Gastroesophageal sphincter (tissue), 4 donors: ENCODE data around the gene SPON1. TPM values are rescaled to one million over a fixed set of nuclear protein-coding genes. Genes with fewer than 3 reads are reported as not detected.
A peak's percentile ranks its signal among the peaks of the same experiment; 100 is the strongest.

Experiments used
- ATAC-seq: fragments of 150-250 bp; one replicate; pipeline ENCODE4 v1.9.1; 2016; ENCODE audit warnings: mild to moderate bottlenecking, moderate library complexity
- H3K27ac ChIP-seq, 4 donors: fragments of 200-600 bp; sonication (generic) in 3 of 4; 1 replicate in 3 of 4; 2 replicates in 1 of 4; pipeline ENCODE4 v1.5.1; 2016 to 2019
- H3K27me3 ChIP-seq: fragments of 200-600 bp; sonication (generic); one replicate; pipeline ENCODE4 v1.5.1; 2019
- H3K36me3 ChIP-seq, 2 donors: fragments of 200-600 bp; sonication (generic); one replicate each; pipeline ENCODE4 v1.5.1; 2019; ENCODE audit warnings: control low read depth in 1 of 2
- H3K4me1 ChIP-seq, 3 donors: fragments of 200-600 bp; sonication (generic); 1 replicate in 2 of 3; 2 replicates in 1 of 3; pipeline ENCODE4 v1.5.1; 2016 to 2019; ENCODE audit warnings: control low read depth in 2 of 3
- H3K4me3 ChIP-seq, 2 donors: fragments of 200-600 bp; sonication (generic); one replicate each; pipeline ENCODE4 v1.5.1; 2019; ENCODE audit warnings: mild to moderate bottlenecking in 1 of 2, moderate library complexity in 1 of 2
- H3K9me3 ChIP-seq, 3 donors: fragments of 200-600 bp; sonication (generic); one replicate each; pipeline ENCODE4 v1.5.1; 2017 to 2019; ENCODE audit warnings: control low read depth in 2 of 3
- EP300 ChIP-seq: sonication (generic); formaldehyde crosslinking; IDR thresholded peaks from one replicate; pipeline ENCODE4 v1.6.1; 2017; ENCODE audit warnings: antibody characterized with exemption, mild to moderate bottlenecking
- POLR2A ChIP-seq, 2 donors: fragments of 450-650 bp; IDR thresholded peaks; one replicate each; pipeline ENCODE4 v1.6.1; 2017; ENCODE audit warnings: antibody characterized with exemption in 2 of 2, mild to moderate bottlenecking in 2 of 2, moderate library complexity in 1 of 2
- POLR2AphosphoS5 ChIP-seq: sonication (generic); formaldehyde crosslinking; IDR thresholded peaks from one replicate; pipeline ENCODE4 v1.6.1; 2017; ENCODE audit warnings: antibody characterized with exemption
- WGBS, 2 donors: methylation state at CpG; one replicate each; pipeline ENCODE4 v1.1.5; 2018; ENCODE audit warnings: low coverage in 1 of 2; 5-methylcytosine and 5-hydroxymethylcytosine counted together
- total RNA-seq, 4 donors: library from RNA; depleted of rRNA; stranded (reverse); fragments of >200 nt; gene quantifications; one replicate each; pipeline ENCODE4 v1.1.0, GENCODE V29; 2016
- TF ChIP-seq, protein P1 (sequence below), 4 experiments: fragments of 200-600 bp in 2 of 4; fragments of 450-650 bp in 2 of 4; sonication (generic) in 1 of 4; IDR thresholded peaks; one replicate each; pipeline ENCODE4 v1.5.1; 2017 to 2019; ENCODE audit warnings: antibody characterized with exemption in 4 of 4, mild to moderate bottlenecking in 2 of 4, moderate library complexity in 2 of 4

SPON1 gene
- total RNA-seq, 4 donors from 2014 or later: 11.0 to 121 (median 64.6) TPM

DNA sequence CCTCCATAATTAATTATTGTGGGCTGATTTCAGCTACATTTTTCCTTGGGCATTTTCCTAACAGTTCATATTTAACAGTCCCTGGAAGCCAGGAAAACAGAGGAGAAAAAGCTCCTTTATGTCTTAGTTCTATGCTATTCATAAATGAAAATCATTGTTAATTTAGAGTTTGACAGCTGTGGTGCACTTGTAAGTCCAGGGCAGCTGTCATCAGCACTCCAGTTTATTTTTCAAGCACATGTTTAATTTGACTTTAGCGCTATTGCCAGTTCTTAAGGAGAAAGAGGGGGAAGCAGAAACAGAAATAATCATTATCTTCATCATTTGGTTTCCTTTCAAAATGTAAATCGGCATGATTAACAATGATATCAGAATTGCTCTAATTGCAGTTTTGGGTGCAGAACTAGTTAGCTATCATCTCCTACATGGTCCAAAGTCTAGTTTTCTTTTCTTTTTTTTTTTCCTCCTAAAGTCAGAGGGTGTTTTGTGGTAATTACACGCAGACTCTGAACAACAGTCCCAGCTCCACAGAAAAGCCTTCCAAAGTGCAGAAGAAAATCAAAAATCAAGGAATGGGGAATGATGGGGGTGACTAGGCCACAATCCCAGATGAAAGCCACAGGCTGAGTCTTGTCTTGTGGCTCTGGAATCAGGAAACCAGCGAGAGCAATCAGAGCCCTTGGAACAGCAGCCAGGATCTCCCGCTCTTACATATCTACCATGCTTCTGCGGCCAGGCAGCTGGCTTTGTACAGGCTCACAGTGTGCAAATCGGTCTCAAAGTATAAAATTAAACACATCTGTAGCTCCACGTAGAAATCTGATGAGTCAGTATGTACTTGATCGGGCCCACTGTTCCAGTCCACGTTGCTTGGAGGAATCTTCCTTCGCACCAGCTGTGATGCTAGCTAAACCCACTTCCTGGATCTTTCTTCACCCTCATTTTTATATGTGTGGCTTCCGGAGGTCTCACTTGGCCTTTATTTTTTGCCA, 91.9 kb downstream of the SPON1 start:
- Histone ChIP-seq H3K9me3 (no peaks in the 10 kb centered on the region), H3K36me3 (no peaks in the 10 kb centered on the region), H3K4me1 (peaks cover 0 to 19% (median 0%) of the 10 kb centered on the region in 3 donors), H3K27me3 (no peaks in the 10 kb centered on the region), H3K27ac (no peak overlapping the region), H3K4me3 (no peak overlapping the region)
- 57 to 61% methylated on average over 11 to 12 of the region's 12 CpGs for WGBS, 2 donors
- TF ChIP-seq, protein P1, sequence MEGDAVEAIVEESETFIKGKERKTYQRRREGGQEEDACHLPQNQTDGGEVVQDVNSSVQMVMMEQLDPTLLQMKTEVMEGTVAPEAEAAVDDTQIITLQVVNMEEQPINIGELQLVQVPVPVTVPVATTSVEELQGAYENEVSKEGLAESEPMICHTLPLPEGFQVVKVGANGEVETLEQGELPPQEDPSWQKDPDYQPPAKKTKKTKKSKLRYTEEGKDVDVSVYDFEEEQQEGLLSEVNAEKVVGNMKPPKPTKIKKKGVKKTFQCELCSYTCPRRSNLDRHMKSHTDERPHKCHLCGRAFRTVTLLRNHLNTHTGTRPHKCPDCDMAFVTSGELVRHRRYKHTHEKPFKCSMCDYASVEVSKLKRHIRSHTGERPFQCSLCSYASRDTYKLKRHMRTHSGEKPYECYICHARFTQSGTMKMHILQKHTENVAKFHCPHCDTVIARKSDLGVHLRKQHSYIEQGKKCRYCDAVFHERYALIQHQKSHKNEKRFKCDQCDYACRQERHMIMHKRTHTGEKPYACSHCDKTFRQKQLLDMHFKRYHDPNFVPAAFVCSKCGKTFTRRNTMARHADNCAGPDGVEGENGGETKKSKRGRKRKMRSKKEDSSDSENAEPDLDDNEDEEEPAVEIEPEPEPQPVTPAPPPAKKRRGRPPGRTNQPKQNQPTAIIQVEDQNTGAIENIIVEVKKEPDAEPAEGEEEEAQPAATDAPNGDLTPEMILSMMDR (IDR thresholded peaks at IDR 0.05): no peak
- TF ChIP-seq POLR2A (IDR thresholded peaks at IDR 0.05) (no peak), EP300 (no peak), POLR2AphosphoS5 (no peak)
- peak; percentile 53 for ATAC-seq

DNA sequence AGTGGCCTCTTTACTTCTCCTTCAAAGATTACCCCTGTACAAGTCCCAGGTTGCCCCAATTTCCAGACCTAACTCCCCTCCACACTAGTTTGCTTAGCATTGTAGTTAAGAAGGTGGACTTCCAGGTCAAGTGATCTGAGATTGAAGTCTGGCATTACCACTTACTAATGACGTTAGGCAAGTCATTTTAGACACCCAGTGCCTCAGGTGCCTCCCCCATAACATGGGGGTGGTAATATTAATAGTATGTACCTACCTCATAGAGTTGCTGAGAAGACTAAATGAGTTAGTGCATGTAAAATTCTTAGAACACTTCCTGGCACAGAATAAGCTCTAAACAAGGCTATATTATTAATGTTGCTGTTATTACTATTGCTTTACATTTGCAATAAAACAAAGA, 93.4 kb downstream of the SPON1 start:
- 88% methylated on average over 1 of the region's 1 CpG; no CpG with 5 or more reads in 1 of the 2 donors for WGBS, 2 donors
- H3K4me1 ChIP-seq: peaks cover 0 to 23% (median 0%) of the 10 kb centered on the region in 3 donors
- TF ChIP-seq EP300 (no peak), POLR2AphosphoS5 (no peak)
- H3K36me3 ChIP-seq: no peaks in the 10 kb centered on the region
- no peaks in the 10 kb centered on the region for H3K9me3 ChIP-seq
- no peak for ATAC-seq
- no peak overlapping the region for H3K4me3 ChIP-seq
- H3K27me3 ChIP-seq: no peaks in the 10 kb centered on the region
- no peak overlapping the region for H3K27ac ChIP-seq

- H3K4me3 ChIP-seq: no peak overlapping the region
- no peak for ATAC-seq
Measured at GRCh38 chr11:14058061-14058460, 95.5 kb downstream of the SPON1 start.

DNA sequence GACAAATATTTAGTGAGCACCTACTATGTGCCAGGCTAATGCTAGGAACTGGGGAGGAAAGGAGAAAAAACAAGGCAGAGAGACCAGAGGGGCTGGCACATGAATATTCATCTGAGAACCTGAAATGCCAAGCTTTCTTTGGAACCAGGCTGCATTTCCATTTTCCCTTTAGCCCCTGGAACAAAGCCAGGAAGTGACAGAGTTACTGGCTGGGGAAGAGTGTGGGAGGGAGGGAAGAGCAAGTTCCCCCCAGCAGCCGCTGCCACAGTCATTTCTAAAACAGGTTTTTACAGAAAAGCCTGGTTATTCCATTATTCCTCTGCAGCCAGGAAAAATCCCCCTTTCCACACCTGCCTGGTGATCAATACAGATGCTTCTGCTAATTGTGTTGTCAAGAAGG, 97.0 kb downstream of the SPON1 start:
- H3K27me3 ChIP-seq: no peaks in the 10 kb centered on the region
- no peaks in the 10 kb centered on the region for H3K36me3 ChIP-seq
- no peak overlapping the region for H3K4me3 ChIP-seq
- TF ChIP-seq POLR2AphosphoS5 (peak; percentile 18), POLR2A (IDR thresholded peaks at IDR 0.05) (no peak)
- no peak overlapping the region for H3K27ac ChIP-seq
- H3K9me3 ChIP-seq: no peaks in the 10 kb centered on the region
- WGBS, 2 donors: 0 to 38% methylated on average over 1 of the region's 1 CpG
- ATAC-seq: no peak
- H3K4me1 ChIP-seq: peaks cover 0 to 13% (median 0%) of the 10 kb centered on the region in 3 donors

More at GRCh38 chr11:14058061-14058460, 95.5 kb downstream of the SPON1 start:
- Histone ChIP-seq H3K27ac (no peak overlapping the region), H3K27me3 (no peaks in the 10 kb centered on the region), H3K36me3 (no peaks in the 10 kb centered on the region), H3K4me1 (peaks cover 0 to 23% (median 0%) of the 10 kb centered on the region in 3 donors), H3K9me3 (no peaks in the 10 kb centered on the region)
- TF ChIP-seq, protein P1 (IDR thresholded peaks at IDR 0.05): no peak
- TF ChIP-seq POLR2AphosphoS5 (no peak), EP300 (no peak), POLR2A (IDR thresholded peaks at IDR 0.05) (no peak)
- 100% methylated on average over 1 of the region's 5 CpGs for whole genome bisulfite sequencing, 2 donors

- TF ChIP-seq, protein P1 (IDR thresholded peaks at IDR 0.05): no peak
- no peak for TF ChIP-seq POLR2AphosphoS5
- no peak for TF ChIP-seq EP300
- no peak for TF ChIP-seq POLR2A (IDR thresholded peaks at IDR 0.05)
- H3K4me3 ChIP-seq: no peak overlapping the region
- WGBS, 2 donors: 79 to 93% methylated on average over 3 of the region's 3 CpGs
- H3K27ac ChIP-seq: no peak overlapping the region
- peaks cover 0 to 28% (median 0%) of the 10 kb centered on the region in 3 donors for H3K4me1 ChIP-seq
- H3K27me3 ChIP-seq: no peaks in the 10 kb centered on the region
- no peak for ATAC-seq
- no peaks in the 10 kb centered on the region for H3K36me3 ChIP-seq
- no peaks in the 10 kb centered on the region for H3K9me3 ChIP-seq
Measured at GRCh38 chr11:14061721-14062120, 99.2 kb downstream of the SPON1 start.

DNA sequence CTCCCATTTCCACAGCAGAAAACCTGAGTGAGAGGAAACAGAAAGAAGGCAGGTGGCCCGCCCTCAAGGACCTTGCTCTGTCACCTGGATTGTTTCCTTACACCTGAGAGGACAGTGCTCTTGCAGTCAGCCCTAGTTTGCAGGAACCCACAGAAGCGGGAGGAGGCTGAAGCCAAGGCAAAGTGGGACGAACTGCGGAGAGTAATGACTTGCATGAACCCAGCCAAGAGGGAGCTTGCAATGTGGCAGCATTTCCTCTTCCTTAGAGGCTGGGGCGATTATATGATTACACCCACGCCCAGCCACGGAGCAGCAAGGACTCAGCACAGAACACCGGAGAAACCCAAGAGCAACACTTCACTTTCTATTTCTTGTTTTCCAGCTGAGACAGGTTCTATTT, 102.6 kb downstream of the SPON1 start:
- WGBS, 2 donors: 6 to 20% methylated on average over 5 to 7 of the region's 8 CpGs
- ATAC-seq: no peak
- no peaks in the 10 kb centered on the region for H3K9me3 ChIP-seq
- H3K4me1 ChIP-seq: peaks cover 0 to 18% (median 0%) of the 10 kb centered on the region in 3 donors
- no peak overlapping the region for H3K4me3 ChIP-seq
- no peak for TF ChIP-seq POLR2A (IDR thresholded peaks at IDR 0.05)
- no peak for TF ChIP-seq EP300
- TF ChIP-seq POLR2AphosphoS5: peak; percentile 20
- TF ChIP-seq, protein P1 (IDR thresholded peaks at IDR 0.05): no peak
- H3K36me3 ChIP-seq: no peaks in the 10 kb centered on the region
- no peak overlapping the region for H3K27ac ChIP-seq
- no peaks in the 10 kb centered on the region for H3K27me3 ChIP-seq
